Activated B cell treated with CpG ODN at 0.5 μM for 24 hours (primary cell): ENCODE data around the gene EHMT1. TPM values are rescaled to one million over a fixed set of nuclear protein-coding genes. Genes with fewer than 3 reads are reported as not detected.
A peak's percentile ranks its signal among the peaks of the same experiment; 100 is the strongest.

ENCODE experiments used
- ATAC-seq: fragments of 200-7000 bp; cut with Tn5 transposase; one replicate; pipeline ENCODE4 v1.10.0; 2021; ENCODE audit warnings: low read depth, mild to moderate bottlenecking, moderate library complexity
- CTCF ChIA-PET: fragments of 350-600 bp; sonication (Branson Sonifier 250); formaldehyde crosslinking; loops from one replicate; lab custom pipeline; 2021; ENCODE audit warnings: antibody characterized with exemption; lab: Charles Lee
- POLR2A ChIA-PET: fragments of 350-600 bp; sonication (Branson Sonifier 250); formaldehyde crosslinking; loops from one replicate; lab custom pipeline; 2021; ENCODE audit warnings: antibody characterized with exemption; lab: Charles Lee
- DNase-seq: peaks from one replicate; pipeline ENCODE4 v3.0.0; 2022
- H3K27ac Mint-ChIP-seq: one replicate; pipeline ENCODE4 v1.8.0; 2020; ENCODE audit warnings: mixed read lengths
- H3K27me3 Mint-ChIP-seq: one replicate; pipeline ENCODE4 v1.8.0; 2021; ENCODE audit warnings: mixed read lengths
- H3K36me3 Mint-ChIP-seq: one replicate; pipeline ENCODE4 v1.8.0; 2021; ENCODE audit warnings: low read depth, mixed read lengths
- H3K4me1 Mint-ChIP-seq: one replicate; pipeline ENCODE4 v1.8.0; 2021; ENCODE audit warnings: mixed read lengths
- H3K4me3 Mint-ChIP-seq: one replicate; pipeline ENCODE4 v1.8.0; 2020; ENCODE audit warnings: mild to moderate bottlenecking, mixed read lengths
- H3K9me3 Mint-ChIP-seq: one replicate; pipeline ENCODE4 v1.8.0; 2020; ENCODE audit warnings: mixed read lengths
- intact Hi-C: fragments of 100-400 bp; cut with micrococcal nuclease; formaldehyde crosslinking; loops from one replicate; pipeline ENCODE4 v1.15.1; 2024
- total RNA-seq: library from RNA; stranded (reverse); gene quantifications from 2 replicates; pipeline ENCODE4 v1.2.3, GENCODE V29; 2022
- TF ChIP-seq, protein P1 (sequence below): fragments of 200-600 bp; IDR thresholded peaks from one replicate; pipeline ENCODE4 v1.8.0; 2022; ENCODE audit warnings: antibody characterized with exemption, mild to moderate bottlenecking

Gene EHMT1
- total RNA-seq, 1 donor from 2014 or later, result 163 TPM

DNA sequence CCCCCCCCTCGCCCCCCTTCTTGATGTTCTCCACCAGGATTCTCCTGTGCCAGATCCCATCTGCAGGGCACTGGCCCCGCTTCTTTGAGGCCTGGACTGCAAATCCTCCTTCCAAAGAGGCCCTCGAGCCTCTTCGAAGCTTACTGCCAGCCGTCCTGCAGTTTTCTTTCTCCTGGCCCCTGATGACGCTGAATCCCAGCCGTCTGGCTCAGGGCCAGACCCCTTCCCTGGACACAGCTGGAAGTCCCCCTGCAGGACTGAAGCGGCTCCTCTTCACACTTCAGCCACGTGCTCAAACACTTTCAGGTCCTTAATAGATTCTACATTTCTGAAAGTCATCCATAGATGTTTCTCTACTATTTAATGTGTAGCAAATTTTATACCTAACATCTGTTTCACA is 121.5 kb downstream of the EHMT1 start:
- Mint-ChIP-seq H3K4me3 (peak overlapping the region; percentile 41), H3K27me3 (no peaks in the 10 kb centered on the region), H3K4me1 (peaks cover 70% of the 10 kb centered on the region), H3K36me3 (peaks cover 60% of the 10 kb centered on the region), H3K9me3 (peaks cover 3% of the 10 kb centered on the region), H3K27ac (peak overlapping the region; percentile 90)
- TF ChIP-seq, protein P1, sequence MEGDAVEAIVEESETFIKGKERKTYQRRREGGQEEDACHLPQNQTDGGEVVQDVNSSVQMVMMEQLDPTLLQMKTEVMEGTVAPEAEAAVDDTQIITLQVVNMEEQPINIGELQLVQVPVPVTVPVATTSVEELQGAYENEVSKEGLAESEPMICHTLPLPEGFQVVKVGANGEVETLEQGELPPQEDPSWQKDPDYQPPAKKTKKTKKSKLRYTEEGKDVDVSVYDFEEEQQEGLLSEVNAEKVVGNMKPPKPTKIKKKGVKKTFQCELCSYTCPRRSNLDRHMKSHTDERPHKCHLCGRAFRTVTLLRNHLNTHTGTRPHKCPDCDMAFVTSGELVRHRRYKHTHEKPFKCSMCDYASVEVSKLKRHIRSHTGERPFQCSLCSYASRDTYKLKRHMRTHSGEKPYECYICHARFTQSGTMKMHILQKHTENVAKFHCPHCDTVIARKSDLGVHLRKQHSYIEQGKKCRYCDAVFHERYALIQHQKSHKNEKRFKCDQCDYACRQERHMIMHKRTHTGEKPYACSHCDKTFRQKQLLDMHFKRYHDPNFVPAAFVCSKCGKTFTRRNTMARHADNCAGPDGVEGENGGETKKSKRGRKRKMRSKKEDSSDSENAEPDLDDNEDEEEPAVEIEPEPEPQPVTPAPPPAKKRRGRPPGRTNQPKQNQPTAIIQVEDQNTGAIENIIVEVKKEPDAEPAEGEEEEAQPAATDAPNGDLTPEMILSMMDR, result no peak
- ATAC-seq (no peak), DNase-seq (no peak)
- intact Hi-C loops, result no loop called here
- POLR2A ChIA-PET, result interaction anchor here (2.7 kb wide), 1 partner anchor 20 kb away, joined by 26 read pairs; no protein-coding TSS in a partner anchor
- CTCF ChIA-PET, result no interaction called here

DNA sequence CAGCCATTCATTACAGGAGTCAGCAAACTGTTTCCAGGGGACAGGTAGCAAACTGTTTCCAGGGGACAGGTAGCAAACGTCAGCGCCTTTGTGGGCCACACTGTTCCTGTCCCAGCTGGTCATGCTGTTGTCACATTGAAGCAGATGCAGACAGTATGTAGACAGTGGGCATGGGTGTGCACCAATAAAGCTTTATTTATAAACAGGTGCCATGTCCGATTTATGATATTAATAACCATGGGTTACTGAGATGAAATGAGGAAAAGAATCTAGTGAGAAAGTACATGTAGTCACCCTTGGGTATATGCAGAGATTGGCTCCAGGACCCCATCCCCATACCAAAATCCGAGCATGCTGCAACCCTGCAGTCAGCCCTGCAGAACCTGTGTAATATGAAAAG is 122.5 kb downstream of the EHMT1 start:
- TF ChIP-seq, protein P1, result no peak
- Mint-ChIP-seq H3K4me1 (peaks cover 77% of the 10 kb centered on the region), H3K4me3 (no peak overlapping the region), H3K36me3 (peaks cover 62% of the 10 kb centered on the region), H3K27me3 (no peaks in the 10 kb centered on the region), H3K9me3 (peaks cover 2% of the 10 kb centered on the region), H3K27ac (no peak overlapping the region)
- ChIA-PET CTCF (no interaction called here), POLR2A (no interaction called here)
- intact Hi-C loops, result no loop called here
- DNase-seq (no peak), ATAC-seq (no peak)

DNA sequence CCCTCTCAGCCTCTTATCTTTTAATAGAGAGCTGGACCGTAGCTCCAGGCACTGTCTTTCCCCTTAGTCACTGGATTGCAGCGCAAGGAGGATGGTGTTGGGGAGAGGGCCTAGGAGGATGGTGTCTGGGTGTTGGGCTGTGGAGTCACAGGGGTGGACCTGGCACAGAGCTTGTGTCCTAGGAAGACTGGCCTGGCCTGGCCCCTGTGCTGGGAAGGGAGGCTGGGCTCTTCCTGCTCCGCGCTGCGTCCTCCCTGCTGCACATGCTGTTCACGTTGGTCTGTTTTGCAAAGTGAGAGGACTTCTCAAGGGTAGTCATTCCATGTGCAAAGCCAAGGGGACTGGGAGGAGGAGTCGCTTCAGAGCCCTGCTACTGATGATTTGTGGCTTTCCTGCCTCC is 123.9 kb downstream of the EHMT1 start:
- H3K4me1 Mint-ChIP-seq, result peaks cover 75% of the 10 kb centered on the region
- POLR2A ChIA-PET, result interaction anchor here (0.6 kb wide), 1 partner anchor 36 kb away, joined by 3 read pairs; no protein-coding TSS in a partner anchor

DNA sequence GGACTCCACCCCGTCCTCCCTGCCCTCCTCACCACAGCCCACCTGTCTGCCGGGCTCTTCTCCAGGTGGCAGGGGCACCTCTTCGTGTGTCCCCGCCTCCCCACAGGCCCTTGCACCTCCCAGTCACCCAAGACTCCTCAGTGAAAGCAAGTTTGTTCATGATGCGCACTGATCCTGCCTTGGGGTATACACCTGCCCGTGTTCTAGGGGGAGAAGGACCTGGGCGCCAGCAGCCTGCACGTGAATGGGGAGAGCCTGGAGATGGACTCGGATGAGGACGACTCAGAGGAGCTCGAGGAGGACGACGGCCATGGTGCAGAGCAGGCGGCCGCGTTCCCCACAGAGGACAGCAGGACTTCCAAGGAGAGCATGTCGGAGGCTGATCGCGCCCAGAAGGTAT is 124.9 kb downstream of the EHMT1 start:
- ChIA-PET POLR2A (interaction anchor here (4.5 kb wide), 1 partner anchor 16 kb away, joined by 103 read pairs; no protein-coding TSS in a partner anchor), CTCF (no interaction called here)
- Mint-ChIP-seq H3K27ac (peak overlapping the region; percentile 18), H3K4me1 (peaks cover 65% of the 10 kb centered on the region), H3K4me3 (no peak overlapping the region), H3K36me3 (peaks cover 66% of the 10 kb centered on the region), H3K27me3 (no peaks in the 10 kb centered on the region), H3K9me3 (no peaks in the 10 kb centered on the region)
- intact Hi-C loops, result no loop called here
- TF ChIP-seq, protein P1, result no peak
- DNase-seq (no peak), ATAC-seq (no peak)

More for the DNA sequence above, 123.9 kb downstream of the EHMT1 start:
- CTCF ChIA-PET, result no interaction called here
- Mint-ChIP-seq H3K27ac (peak overlapping the region; percentile 36), H3K36me3 (peaks cover 68% of the 10 kb centered on the region), H3K27me3 (no peaks in the 10 kb centered on the region), H3K4me3 (no peak overlapping the region), H3K9me3 (no peaks in the 10 kb centered on the region)
- DNase-seq (no peak), ATAC-seq (no peak)
- TF ChIP-seq, protein P1, result no peak
- intact Hi-C loops, result no loop called here

DNA sequence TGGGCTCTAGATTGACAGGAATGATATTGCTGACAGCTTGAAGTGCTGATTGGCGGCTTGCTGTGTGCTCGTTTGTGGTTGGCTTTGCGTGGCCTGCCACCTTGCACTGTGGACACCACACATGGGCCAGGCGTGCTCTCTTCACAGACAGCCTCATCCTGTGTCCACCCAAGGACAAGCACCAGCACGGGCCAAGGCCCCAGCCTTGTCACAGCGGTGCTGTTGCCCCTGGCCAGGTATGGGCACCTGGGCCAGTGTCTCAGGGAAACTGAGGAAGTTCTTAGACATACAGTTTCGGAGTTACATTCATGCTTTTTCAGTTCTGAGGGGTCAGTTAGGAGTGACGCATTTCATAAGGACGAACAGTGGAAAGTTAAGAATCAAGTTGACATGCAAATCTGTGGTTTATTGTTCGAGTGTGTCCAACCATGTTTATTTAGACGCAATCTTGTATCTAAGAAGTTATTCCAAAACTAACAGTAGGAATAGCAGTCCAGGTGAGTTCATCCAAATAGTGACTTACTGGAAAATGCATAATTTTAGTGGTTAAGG is 125.9 kb downstream of the EHMT1 start:
- Mint-ChIP-seq H3K4me1 (peaks cover 57% of the 10 kb centered on the region), H3K27ac (peak overlapping the region; percentile 86), H3K27me3 (no peaks in the 10 kb centered on the region), H3K4me3 (peak overlapping the region; percentile 50), H3K9me3 (no peaks in the 10 kb centered on the region), H3K36me3 (peaks cover 67% of the 10 kb centered on the region)
- ChIA-PET POLR2A (interaction anchor here (1.4 to 4.5 kb wide), 3 partner anchors 15 to 126 kb away, joined by 5 to 103 read pairs (median 7); partner anchors contain the start of gene EHMT1), CTCF (interaction anchor here (1.3 kb wide), 1 partner anchor 72 kb away, joined by 6 read pairs; no protein-coding TSS in a partner anchor)
- TF ChIP-seq, protein P1, result no peak
- ATAC-seq (peak; percentile 17), DNase-seq (no peak)
- intact Hi-C loops, result loop anchor here (1.0 kb wide), 2 partner anchors 15 to 71 kb away; no protein-coding TSS in a partner anchor
